Left lung (tissue), 10 donors: ENCODE data around the gene ADRA2C. TPM values are rescaled to one million over a fixed set of nuclear protein-coding genes. Genes with fewer than 3 reads are reported as not detected.
A peak's percentile ranks its signal among the peaks of the same experiment; 100 is the strongest.

Source experiments
- ATAC-seq: fragments of 200-7000 bp; cut with Tn5 transposase; one replicate; pipeline ENCODE4 v1.9.1; 2020; ENCODE audit warnings: moderate library complexity
- DNase-seq, 4 donors: peaks; one replicate each; pipeline ENCODE4 v3.0.0-alpha.2; 2013 to 2020
- H3K27ac ChIP-seq, 2 donors: fragments of 200-600 bp; sonication (generic) in 1 of 2; one replicate each; pipeline versions ENCODE4 v1.5.0 to v1.8.0; 2020 to 2021
- H3K27me3 ChIP-seq, 2 donors: fragments of 200-600 bp; sonication (generic) in 1 of 2; one replicate each; pipeline versions ENCODE4 v1.5.0 to v1.8.0; 2020 to 2021
- H3K36me3 ChIP-seq, 2 donors: fragments of 200-600 bp; sonication (generic) in 1 of 2; one replicate each; pipeline versions ENCODE4 v1.5.0 to v1.8.0; 2020 to 2021
- H3K4me1 ChIP-seq, 2 donors: fragments of 200-600 bp; one replicate each; pipeline ENCODE4 v1.8.0; 2021
- H3K4me3 ChIP-seq, 2 donors: fragments of 200-600 bp; sonication (generic) in 1 of 2; one replicate each; pipeline versions ENCODE4 v1.5.0 to v1.8.0; 2020 to 2021; ENCODE audit warnings: mild to moderate bottlenecking in 1 of 2
- H3K9me3 ChIP-seq, 2 donors: fragments of 200-600 bp; sonication (generic) in 1 of 2; one replicate each; pipeline versions ENCODE4 v1.5.0 to v1.8.0; 2020 to 2021
- intact Hi-C, 2 donors: fragments of 100-400 bp; cut with DNase I; formaldehyde crosslinking; loops; one replicate each; pipeline versions ENCODE4 v1.11.2 to v1.14.2; 2022
- polyA plus RNA-seq, 6 donors: library from polyadenylated mRNA; unstranded; fragments of 120-200 nt; gene quantifications; one replicate each; pipeline ENCODE4 v1.2.1, GENCODE V29; 2013; ENCODE audit not compliant: insufficient read length in 6 of 6
- total RNA-seq, 2 donors: library from RNA; stranded (reverse); fragmentation: NEBNext Ultra II Directional; extraction: Animal tissue kit (Norgen Biotek cat#: 25700); gene quantifications; one replicate each; pipeline ENCODE4 v1.2.1, GENCODE V29; 2021
- TF ChIP-seq, protein P1 (sequence below), 2 donors: fragments of 200-600 bp; sonication (generic) in 1 of 2; IDR thresholded peaks; one replicate each; pipeline versions ENCODE4 v1.5.0 to v1.8.0; 2021; ENCODE audit warnings: antibody characterized with exemption in 2 of 2
- donor health status: DM: no; HTN: yes; CAD: no.
- donor health status: DM: no; HTN: no; CAD: no.

Gene ADRA2C
- total and polyA plus RNA-seq, 8 donors = 0.63 to 3.2 (median 0.85) TPM

DNA sequence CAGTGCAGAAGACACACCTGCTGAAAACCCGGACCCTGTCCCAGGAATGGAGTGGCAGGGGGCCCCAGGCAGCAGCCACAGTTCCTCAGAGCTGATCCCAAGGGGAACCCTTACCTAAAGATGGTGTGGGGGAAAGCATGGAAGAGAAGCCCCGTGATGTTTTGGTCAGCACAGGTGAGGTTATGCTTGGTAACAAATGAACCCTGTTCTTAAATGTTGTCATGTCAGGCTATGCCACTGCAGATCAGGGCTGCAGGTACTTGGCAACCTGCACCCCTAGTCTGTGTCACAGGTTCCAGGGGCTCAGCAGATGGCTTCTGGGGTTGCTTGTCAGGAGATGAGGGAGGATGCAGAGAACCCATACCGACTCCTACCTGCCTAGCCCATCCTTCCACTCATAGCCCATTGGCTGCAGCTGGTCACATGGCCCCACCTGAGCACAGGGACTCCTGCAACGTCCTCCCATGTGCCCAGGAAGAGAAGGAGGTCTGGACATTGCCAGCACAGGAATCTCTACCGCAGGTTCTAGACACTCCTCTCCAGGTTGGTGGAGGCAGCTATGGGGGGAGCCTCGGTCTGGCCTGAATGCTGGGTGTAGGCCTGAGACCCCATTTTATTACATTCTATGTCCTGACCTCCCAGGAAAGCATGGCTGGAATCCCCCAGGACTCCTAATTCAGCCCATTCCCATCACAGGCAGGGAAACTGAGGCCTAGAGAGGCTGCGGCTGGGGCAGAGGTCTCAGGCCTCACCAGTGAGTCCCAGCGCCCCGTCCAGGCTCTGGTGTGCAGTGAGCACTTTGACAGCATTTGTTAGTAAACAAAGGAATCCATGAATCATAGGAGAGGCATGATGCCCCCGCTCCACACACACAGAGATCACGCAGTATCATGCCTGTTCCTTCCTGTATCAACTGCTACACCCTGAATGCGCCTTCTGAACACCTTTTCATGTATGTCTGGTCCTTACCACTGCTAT lies 51.1 kb downstream of the ADRA2C start:
- H3K4me1 ChIP-seq = no peaks in the 10 kb centered on the region
- no peak overlapping the region for H3K4me3 ChIP-seq
- no peak overlapping the region for H3K27ac ChIP-seq
- H3K27me3 ChIP-seq = peaks cover 0 to 32% of the 10 kb centered on the region in 2 donors
- TF ChIP-seq, protein P1, sequence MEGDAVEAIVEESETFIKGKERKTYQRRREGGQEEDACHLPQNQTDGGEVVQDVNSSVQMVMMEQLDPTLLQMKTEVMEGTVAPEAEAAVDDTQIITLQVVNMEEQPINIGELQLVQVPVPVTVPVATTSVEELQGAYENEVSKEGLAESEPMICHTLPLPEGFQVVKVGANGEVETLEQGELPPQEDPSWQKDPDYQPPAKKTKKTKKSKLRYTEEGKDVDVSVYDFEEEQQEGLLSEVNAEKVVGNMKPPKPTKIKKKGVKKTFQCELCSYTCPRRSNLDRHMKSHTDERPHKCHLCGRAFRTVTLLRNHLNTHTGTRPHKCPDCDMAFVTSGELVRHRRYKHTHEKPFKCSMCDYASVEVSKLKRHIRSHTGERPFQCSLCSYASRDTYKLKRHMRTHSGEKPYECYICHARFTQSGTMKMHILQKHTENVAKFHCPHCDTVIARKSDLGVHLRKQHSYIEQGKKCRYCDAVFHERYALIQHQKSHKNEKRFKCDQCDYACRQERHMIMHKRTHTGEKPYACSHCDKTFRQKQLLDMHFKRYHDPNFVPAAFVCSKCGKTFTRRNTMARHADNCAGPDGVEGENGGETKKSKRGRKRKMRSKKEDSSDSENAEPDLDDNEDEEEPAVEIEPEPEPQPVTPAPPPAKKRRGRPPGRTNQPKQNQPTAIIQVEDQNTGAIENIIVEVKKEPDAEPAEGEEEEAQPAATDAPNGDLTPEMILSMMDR (IDR thresholded peaks at IDR 0.05) = no peak
- ATAC-seq = no peak
- no peaks in the 10 kb centered on the region for H3K36me3 ChIP-seq
- intact Hi-C loops = no loop called here
- no peaks in the 10 kb centered on the region for H3K9me3 ChIP-seq
- peak in 1 of 4 donors; percentile 51 for DNase-seq

Other genes starting within 250 kb of the ADRA2C start
- gene LRPAP1, start 234.0 kb upstream of the ADRA2C start, total RNA-seq = 100 to 1,000 TPM; 192 to 218 TPM
- 100 to 1,000 TPM in 5 of 6 donors, 10 to 100 TPM in 1; 95.9 to 116 (median 107) TPM for gene LRPAP1, start 234.0 kb upstream of the ADRA2C start, polyA plus RNA-seq